GM12892 (cell line): ENCODE results near the gene COQ8B.

ENCODE experiments used
- POLR2A ChIP-seq: IDR thresholded peaks from 2 replicates; pipeline ENCODE4 v1.6.1; 2011; ENCODE audit warnings: low read depth, low read length, control low read depth
- POLR2AphosphoS5 ChIP-seq: IDR thresholded peaks from 2 replicates; pipeline ENCODE4 v1.6.1; 2011; ENCODE audit warnings: low read depth, low read length, control low read depth

DNA sequence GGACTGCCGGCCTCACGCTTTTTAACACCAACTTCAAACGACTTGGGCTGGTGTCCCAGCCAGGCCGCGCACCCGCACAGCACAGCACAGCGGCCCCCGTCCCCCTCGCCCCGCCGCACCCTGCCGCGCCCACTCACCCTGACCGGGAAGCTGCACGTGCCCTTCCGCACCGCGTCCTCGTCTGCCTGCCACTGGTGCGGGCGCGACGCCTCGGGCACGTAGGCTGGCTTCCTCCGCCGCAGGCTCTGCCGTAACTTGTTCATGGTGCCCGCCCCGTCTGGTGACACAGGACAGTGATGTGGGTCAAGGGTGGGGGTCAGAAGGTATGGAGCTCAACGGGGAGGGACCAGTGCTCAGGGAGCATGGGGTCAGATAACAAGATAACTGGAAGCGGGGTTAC is 32.4 kb downstream of the COQ8B start:
- TF ChIP-seq POLR2AphosphoS5 (no peak), POLR2A (no peak)
